K562 treated with DMSO at 1 percent for 12 hours (cell line): ENCODE results near the gene MAN2B2. TPM values are rescaled to one million over a fixed set of nuclear protein-coding genes. Genes with fewer than 3 reads are reported as not detected.

ENCODE experiments used
- total RNA-seq: library from RNA; unstranded; fragments of 300-600 nt; gene quantifications from 2 replicates; pipeline ENCODE4 v1.2.3, GENCODE V29; 2022; ENCODE audit not compliant: insufficient read depth

Gene MAN2B2
- total RNA-seq, result 6.6 and 30.3 TPM in 2 replicates

GRCh38 chr4:6574747-6575502 lies at the start of gene MAN2B2:
TSS of gene MAN2B2 (plus strand) at chr4:6575189. CDS start at chr4:6575211, 22 bp downstream.

GRCh38 chr4:6640292-6641163 lies 65.5 kb downstream of the MAN2B2 start, which contains the start of gene MRFAP1:
TSS of gene MRFAP1 (plus strand) at chr4:6640685. CDS start at chr4:6640863, 178 bp downstream.

Other genes starting within 250 kb of the MAN2B2 start
- not detected in 2 replicates for gene PPP2R2C, start 102.6 kb upstream of the MAN2B2 start, total RNA-seq
- 346 and 408 TPM in 2 replicates for gene MRFAP1, start 65.5 kb downstream of the MAN2B2 start, total RNA-seq
- 77.1 and 186 TPM in 2 replicates for gene S100P, start 118.7 kb downstream of the MAN2B2 start, total RNA-seq
- 73.5 and 101 TPM in 2 replicates for gene MRFAP1L1, start 134.7 kb downstream of the MAN2B2 start, total RNA-seq
- gene BLOC1S4, start 141.0 kb downstream of the MAN2B2 start, total RNA-seq, result 36.1 and 37.4 TPM in 2 replicates
- gene KIAA0232, start 207.5 kb downstream of the MAN2B2 start, total RNA-seq, result 4.3 and 22.8 TPM in 2 replicates